Measurements from ENCODE around the gene NCOA3. TPM values are rescaled to one million over a fixed set of nuclear protein-coding genes. Genes with fewer than 3 reads are reported as not detected.
A peak's percentile ranks its signal among the peaks of the same experiment; 100 is the strongest.

The NCOA3 gene
- total RNA-seq, 1 experiment from 2014 or later, result 14.9 TPM

DNA sequence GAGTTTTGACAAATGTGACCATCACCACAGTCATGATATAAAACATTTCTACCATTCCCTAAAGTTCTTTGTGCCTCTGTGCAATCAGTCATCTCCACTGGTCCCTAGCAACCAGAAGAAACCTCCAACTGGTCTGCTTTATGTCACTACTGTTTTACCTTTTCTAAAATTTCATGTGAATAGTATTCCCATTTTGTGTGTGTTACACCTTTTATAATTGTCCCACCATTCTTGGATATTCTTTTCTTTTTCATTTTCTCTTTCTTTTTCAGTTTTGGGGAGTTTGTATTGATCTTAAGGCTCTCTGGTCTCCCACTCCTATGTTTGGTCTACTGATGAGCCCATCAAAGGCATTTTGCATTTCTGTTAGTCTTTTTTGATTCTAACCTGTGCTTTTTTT is 95.4 kb downstream of the NCOA3 start:
- DNase-seq (ENCODE audit: low spot score), result no peak

DNA sequence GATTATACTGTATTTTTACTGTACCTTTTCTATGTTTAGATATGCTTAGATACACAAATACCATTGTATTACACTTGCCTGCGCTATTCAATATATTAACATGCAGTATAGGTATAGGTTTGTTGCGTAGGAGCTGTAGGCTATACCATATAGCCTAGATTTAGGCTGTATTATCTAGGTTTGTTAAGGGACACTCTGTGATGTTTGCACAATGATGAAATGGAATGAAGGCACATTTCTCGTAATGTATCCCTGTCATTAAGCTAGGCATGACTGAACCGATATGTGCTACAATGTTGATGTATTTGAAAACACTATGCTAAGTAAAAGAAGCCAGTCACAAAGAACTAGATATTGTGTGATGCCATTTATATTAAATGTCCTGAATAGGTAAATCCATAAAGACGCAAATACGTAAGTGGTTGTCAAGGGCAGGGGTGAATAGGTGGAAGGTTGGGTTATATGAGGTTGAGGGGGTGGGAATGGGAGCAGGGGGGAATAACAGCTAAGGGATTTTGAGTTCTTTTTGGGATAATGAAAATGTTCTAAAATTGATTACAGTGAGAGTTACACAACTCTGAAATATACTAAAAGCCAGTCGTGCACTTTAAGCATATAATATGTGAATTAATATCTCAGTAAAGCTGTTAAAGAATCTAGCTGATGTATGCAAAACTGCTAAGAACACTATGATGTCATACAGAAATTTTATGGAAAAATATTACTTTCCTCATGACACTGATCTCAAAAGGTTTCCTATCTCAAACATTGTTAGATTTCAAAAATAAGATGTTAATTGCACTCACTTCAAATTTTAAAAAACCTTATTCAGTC is 97.4 kb downstream of the NCOA3 start:
- no peak for DNase-seq (ENCODE audit: low spot score)

DNA sequence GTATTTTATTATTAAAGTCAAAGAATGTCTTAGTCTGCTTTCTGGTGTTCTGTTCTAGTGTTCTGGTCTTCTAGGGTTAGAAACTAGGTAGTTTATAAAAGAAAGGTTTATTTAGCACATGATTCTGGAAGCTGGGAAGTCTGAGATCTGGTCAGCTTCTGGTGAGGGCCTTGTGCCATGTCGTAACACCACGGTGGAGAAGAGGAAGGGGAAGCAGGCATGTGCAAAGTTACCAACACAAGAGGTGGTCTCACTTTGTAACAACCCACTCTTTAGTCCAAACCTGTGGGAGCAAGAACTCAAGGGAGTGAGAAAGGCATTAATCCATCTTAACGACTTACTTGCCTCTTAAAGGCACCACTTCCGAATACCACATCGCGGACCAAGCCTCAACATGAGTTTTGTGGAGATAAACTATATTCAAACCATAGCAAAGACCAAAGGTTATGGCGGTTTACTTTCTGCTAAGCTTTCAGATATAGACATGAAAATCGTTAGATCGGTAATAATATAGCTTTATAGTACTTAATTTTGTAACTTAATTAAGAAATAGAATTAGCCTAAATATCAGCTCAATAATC is 99.4 kb downstream of the NCOA3 start:
- no peak for DNase-seq (ENCODE audit: low spot score)

DNA sequence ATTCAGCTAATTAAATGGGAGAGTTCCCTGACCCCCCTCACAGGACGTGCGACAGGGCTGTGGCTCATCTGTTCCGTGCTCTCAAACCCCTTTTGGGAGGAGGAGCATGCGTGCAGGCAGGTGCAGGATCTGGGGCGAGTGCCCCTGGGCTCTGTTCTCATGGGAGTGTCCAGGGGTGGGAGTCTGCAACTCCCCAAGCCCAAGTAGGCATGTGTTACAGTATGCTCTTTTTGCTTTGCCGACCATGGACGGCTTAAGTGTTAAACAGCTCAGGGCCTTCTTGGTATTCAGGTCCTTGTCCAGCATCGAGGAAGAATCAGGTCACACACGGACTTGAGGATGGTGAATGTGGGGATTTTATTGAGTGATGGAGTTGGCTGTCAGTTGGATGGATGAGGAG is 101.6 kb downstream of the NCOA3 start:
- no peak for DNase-seq (ENCODE audit: low spot score)

DNA sequence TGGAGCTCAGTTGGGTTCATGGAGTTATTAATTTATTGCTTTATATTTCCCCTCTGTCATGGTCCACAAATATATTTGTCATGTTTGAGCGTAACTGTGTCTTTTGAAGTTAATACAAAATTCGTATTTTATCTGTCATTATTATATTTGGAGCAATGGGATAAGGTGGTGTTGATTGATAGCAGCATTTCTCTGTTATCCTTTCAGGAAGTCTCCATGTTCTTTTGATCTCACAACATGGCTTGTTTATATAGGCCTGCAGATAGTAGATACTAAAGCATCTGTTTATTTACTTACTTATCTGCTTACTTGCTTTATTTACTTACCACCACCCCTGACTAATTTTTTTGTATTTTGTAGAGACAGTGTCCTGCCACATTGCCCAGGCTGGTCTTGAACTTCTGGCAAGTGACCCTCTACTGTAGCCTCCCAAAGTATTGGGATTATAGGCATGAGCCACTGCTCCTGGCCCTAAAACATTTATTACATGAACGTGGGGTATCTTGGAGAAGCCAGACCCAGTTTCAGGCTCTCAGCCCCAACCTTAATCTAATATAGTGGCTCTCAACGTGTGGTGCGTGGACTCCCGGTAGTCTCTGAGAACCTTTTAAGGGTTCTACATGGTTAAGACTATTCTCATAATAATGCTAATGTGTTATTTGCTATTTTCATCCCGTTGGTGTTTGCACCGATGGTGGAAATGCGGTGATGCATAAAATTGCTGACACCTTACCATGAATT is 104.2 kb downstream of the NCOA3 start:
- DNase-seq (ENCODE audit: low spot score), result no peak

DNA sequence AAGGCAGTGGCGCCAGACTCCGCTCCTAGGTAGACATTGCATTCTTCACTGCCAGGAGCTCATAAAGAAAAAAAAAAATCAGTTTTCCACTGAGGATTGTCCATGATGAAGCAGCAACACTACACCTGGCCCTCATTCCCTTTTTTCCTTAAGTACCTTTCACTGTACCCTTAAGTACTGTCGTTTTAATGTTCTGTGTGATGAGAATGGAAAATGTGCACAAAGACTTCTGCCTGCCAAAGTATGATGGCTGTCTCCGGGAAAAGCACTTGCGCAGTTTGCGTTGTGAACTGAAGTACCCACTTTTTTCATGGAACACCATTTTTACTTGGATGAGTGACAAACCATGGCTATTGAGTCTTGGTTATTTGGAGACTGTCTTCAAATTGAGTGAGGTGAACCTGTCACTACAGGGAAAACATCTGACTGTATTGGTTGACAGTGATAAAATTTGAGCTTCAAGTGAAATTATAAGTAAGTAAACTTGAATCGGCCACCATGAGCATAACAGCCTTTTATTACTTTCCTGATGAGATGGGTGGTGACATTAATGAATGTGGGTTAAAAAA is 104.8 kb downstream of the NCOA3 start:
- no peak for DNase-seq (ENCODE audit: low spot score)

DNA sequence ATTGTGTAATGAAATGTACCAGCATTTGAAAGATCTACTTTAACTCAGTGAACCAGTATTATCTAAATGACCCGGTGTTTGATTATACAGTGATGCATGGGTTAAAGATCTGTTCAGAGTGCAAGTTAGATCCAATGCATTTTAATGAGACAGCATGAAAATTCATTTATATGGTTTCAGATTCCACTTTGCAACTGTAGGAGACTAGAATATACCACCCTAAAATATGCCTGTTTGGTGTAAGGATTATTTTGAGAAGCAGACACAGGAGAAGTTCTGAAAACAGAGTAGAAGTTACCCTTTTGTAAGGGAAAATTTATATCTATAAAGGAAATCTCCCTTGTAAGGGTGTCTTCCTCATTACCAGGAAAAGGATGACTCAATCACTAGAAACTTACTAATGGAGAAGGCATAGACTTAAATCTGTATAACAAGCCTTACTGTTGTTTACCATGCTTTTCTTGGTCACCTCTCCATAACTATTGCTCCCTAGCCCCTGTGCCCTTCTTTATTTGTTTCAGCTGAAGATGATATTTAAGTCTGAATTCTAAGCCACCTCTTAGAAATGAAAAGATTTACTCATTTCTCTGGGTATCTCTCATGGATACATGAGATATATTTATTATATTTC is 105.4 kb downstream of the NCOA3 start:
- peak; percentile 32 for DNase-seq (ENCODE audit: low spot score)

DNA sequence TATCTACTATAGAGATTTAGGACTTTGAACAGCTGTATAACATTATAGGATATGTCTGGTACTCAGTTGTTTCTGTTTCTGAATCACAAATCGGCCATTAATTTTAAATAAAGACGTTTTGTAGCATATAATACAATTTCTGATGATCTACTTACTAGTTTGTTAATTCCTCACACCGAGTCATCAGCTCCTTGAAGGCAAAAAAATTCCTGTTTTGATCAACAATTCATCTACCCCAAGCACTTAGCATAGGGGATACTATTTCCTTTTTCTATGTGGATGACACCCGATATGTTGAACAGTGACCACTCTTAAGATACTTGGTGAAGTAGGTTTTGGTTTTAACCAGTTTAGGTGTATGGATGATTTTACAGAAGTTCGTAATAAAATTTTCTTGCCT is 107.3 kb downstream of the NCOA3 start:
- DNase-seq (ENCODE audit: low spot score), result no peak

DNA sequence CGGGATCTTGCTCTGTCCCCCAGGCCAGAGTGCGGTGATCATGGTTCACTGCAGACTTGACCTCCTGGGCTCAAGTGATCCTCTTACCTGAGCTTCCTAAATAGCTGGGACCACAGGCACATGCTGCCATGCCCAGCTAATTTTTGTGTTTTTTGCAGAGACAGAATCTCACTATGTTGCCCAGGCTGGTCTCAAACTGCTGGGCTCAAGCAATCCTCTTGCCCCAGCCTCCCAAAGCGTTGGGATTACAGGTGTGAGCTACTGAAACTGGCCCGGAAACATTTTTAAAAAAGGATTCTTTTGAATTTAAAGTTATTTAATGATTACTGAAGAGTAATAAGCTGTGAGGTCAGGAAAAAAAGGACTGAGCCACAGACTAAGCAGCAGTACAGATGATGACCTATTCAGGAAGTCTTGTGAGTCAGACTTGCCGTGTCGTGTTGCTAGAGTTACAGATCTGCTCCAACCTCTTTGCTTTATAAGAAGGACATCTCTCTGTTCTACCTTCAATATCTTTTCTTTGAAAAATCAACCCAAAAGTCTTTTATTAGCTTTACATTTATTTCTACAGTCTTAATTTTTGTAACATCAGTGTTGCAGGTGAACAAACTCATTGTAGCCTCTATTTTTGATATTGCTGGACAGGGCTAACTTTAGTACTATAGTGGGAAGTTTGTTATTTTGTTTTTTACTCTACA is 108.7 kb downstream of the NCOA3 start:
- peak; percentile 84 for DNase-seq (ENCODE audit: low spot score)

DNA sequence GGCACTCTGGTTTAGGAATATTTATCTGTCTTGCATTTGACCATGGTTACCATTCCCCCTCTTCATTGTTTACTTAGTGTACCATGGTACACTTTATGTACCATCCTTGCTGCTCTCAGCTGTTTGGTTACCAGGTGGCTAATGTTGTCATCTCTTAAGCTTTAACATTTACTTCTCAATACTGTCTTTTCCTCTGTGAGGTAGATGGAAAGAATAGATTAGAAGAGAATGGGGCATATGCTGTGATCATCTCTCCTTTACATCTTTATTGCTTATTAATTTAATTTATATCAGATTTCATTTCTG is 109.2 kb downstream of the NCOA3 start:
- no peak for DNase-seq (ENCODE audit: low spot score)

DNA sequence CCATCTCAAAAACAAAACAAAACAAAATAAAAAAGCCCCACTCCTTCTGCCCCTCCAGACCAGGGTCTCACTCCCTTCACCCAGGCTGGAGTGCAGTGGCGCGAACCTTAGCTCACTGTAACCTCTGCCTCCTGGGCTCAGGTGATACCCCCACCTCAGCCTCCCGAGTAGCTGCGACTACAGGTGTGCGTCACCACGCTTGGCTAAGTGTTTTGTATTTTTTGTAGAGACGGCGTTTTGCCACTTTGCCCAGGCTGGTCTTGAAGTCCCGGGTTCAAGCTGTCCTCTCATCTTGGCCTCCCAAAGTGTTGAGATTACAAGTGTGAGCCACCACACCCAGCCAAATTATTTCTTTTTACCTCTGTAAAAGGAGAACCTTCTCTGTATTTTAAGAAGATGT is 110.1 kb downstream of the NCOA3 start:
- DNase-seq (ENCODE audit: low spot score), result no peak

DNA sequence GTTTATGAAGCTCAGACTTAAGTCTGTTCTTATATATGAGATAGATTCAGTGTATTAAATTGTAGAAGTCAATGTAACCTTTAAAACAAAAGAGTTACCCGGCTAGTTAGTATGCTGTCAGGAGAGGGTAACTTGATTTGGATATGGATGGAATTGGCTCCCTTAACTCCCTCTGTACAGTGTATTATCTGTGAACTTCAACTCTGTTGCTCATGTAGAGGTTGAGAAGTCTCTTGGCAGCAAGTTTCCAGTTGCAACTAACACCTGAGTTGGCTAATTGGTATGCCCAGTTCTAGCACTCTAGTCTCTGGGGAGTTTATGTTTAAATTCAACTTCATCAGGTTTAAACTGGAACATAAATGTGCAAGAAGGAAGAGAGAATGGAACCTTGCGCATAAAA is 111.0 kb downstream of the NCOA3 start:
- no peak for DNase-seq (ENCODE audit: low spot score)

DNA sequence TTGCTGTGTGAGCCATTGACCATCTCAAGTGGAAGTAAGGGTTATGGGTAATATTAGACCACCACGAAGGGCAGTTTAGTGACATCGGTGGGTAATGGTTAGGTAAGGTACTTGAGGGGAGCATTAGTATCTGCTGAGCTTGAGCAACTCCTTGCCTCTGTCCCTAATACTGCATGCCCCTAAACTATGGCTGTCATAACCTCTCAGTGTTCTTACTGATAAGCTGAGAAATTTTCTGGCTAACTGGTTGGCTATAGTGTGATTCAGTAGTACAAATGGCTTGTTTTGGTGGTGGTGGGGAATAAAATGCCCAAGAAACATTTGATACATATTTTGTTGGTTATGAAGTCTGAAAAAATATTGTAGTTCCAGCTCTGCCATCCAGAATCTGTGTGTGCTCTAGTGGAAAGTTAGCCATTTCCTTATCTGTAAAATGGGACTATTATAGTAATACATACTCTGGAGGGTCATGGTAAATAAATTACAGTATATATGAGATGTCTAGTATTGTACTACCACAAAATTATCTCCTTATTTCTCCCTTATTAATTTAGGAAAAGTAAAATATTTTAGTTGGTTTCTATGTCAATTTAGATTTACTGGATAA is 113.1 kb downstream of the NCOA3 start:
- no peak for DNase-seq (ENCODE audit: low spot score)

DNA sequence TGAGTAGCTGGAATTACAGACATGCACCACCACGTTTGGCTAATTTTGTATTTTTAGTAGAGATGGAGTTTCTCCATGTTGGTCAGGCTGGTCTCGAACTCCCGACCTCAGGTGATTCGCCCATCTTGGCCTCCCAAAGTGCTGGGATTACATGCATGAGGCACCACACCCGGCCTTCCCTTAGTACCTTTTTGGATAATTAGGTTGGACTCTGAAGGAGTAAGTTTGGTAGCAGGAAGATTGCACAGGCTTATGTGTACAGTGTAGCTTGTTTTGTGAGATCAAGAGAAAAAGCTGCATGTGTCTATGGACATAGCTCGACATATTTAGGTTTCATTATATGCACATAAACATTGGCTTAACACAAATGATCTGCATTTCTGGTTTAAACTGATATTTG is 116.8 kb downstream of the NCOA3 start:
- no peak for DNase-seq (ENCODE audit: low spot score)

DNA sequence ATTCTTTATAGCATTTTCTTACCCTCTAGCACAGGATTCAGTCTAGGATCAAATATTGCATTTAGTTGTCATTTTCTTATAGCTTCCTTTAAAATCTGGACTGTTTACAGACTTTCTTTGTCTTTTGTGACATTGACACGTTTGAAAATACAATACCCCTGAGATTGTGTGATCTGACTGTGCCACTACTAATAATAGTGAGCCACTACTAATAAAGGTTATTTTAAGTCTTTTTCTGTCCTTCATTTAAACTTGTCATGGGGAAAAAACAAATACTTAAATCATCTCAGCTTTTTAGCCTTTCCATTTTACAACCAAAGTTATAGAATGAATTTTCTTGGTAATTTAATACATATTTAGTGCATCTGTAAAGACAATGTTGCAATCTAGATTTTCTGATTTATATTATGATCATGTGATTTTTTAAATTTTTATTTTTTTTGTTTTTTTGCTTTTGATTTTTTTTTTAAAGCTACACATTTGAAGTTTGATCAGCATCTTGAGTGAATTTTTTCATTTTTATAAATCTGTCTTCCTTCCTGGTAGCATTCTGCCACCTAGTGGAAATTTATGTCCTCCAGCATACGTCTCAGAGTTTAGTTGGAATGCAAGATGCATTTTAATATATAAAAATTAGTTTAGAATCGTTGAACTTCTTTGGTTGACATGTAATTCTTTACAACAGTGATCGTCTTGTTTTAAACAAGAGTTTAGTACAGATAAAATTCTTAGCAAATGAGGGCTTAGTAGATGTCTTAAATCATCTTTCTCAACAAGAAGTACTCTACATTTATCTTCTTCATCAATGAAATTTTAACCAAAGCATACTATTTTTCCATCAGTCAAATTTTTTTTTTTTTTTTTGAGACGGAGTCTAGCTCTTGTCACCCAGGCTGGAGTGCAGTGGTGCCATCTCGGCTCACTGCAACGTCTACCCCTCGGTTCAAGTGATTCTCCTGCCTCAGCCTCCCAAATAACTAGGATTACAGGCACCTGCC is 119.4 kb downstream of the NCOA3 start:
- peak; percentile 53 for DNase-seq (ENCODE audit: low spot score)

DNA sequence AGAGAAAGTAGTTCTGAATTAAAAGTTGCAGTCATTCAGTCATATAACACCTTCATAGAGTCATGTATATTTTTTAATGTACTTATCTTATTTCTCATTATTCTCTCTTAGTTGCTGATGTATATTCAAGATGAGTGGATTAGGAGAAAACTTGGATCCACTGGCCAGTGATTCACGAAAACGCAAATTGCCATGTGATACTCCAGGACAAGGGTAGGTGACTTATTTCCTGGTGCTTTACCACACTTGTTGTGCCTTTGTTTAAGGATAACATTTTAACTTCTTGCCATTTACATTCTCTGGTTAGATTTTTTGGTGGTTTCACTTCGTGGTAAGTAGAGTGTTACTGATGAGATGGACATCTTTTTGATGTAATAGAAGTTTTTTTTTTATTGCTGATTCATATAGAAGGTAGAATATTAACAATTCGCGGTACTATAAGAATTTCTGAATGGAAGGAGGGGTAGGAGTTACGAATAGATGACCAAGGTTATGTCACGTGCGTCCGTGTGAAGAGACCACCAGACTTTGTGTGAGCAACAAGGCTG is 120.5 kb downstream of the NCOA3 start:
- DNase-seq (ENCODE audit: low spot score), result no peak

DNA sequence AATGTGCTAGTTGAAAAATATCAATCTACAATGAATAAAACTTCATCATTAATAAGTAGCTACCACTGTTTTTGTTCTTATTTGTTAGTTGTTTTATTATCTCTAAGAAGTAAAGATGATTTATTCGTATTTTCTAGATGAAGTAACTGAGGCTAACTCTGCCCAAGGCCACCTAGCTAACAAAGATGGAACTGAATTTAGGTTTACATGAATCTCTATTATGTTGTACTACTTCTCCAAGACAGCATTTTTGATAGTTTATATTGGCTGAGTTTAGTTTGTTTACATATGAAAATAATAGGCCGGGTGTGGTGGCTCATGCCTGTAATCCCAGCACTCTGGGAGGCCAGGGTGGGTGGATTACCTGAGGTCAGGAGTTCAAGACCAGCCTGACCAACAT is 121.5 kb downstream of the NCOA3 start:
- DNase-seq (ENCODE audit: low spot score), result no peak

DNA sequence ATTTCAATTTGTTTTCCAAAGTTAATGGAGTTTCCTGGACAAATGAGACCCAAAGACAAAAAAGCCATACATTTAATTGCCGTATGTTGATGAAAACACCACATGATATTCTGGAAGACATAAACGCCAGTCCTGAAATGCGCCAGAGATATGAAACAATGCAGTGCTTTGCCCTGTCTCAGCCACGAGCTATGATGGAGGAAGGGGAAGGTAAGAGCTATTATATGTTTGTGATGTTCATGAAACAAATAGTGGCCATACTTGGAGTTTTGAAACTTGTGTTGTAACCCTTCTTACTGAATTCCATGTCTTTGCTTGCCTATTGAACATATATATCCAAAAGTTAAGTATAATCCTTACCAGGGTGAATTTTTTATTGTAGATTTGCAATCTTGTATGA is 125.9 kb downstream of the NCOA3 start:
- DNase-seq (ENCODE audit: low spot score), result no peak

DNA sequence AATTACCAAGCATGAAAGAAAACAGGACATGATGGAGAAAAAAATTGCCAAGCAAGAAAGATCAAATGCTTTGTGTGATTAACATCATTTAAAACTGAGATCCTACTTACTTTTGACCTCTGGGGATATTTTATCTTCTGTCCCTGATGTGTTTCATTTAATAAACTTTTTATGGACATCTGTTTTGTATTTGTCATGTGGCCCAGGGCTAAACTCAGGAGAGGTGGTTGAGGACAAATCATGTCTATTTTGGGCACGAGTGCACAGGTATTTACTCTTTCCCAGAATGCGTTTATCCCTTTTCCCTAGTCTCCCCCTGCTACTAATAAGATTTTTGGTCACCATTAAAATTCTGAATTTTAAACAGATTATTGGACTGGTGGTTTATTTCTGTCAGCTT is 128.2 kb downstream of the NCOA3 start:
- no peak for DNase-seq (ENCODE audit: low spot score)

DNA sequence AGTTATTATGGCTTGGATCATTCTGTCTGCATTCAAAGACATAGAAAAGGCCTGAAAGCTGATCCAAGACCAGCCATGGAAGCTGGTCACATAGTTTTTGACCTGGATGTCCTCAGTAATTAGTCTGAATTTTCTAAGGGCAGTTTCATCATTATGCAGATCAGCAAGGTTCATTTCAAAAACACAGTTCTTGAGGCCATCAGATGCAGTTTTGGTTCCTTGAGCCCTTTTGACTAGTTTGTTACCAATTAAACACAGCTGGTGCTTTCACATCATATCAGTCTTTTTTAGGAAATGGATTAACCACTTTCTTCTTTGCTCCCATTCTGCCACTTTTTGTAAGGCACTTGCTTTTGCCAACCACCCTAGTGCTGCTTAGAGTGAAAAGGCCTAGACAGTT is 129.4 kb downstream of the NCOA3 start:
- DNase-seq (ENCODE audit: low spot score), result no peak

All from A172 (cell line).